GM23338 (cell line): ENCODE measurements around the gene EDAR. TPM values are rescaled to one million over a fixed set of nuclear protein-coding genes. Genes with fewer than 3 reads are reported as not detected.

Experiments used
- ATAC-seq: fragments of 200-7000 bp; cut with Tn5 transposase; 3 replicates; pipeline ENCODE4 v1.9.1; 2020
- DNase-seq: peaks from one replicate; pipeline ENCODE4 v3.0.0-alpha.2; 2015; ENCODE audit warnings: low spot score
- H2AFZ ChIP-seq: fragments of 200-600 bp; sonication (generic); 2 replicates; pipeline ENCODE4 v1.8.0; 2016; ENCODE audit warnings: antibody characterized with exemption, mild to moderate bottlenecking, moderate library complexity
- H3F3A ChIP-seq: fragments of 200-600 bp; sonication (generic); replicated peaks from 2 replicates; pipeline ENCODE4 v1.8.0; 2017; ENCODE audit warnings: antibody characterized with exemption, mixed run types, low read depth
- H3K27ac ChIP-seq: fragments of 200-600 bp; sonication (generic); 2 replicates; pipeline ENCODE4 v1.6.1; 2016; ENCODE audit warnings: low read depth
- H3K27me3 ChIP-seq: fragments of 200-600 bp; sonication (generic); 2 replicates; pipeline ENCODE4 v1.8.0; 2016; ENCODE audit warnings: mild to moderate bottlenecking, mixed run types, moderate library complexity; ENCODE audit not compliant: insufficient read depth
- H3K36me3 ChIP-seq: fragments of 200-600 bp; sonication (generic); 2 replicates; pipeline ENCODE4 v1.8.0; 2016; ENCODE audit warnings: mild to moderate bottlenecking; ENCODE audit not compliant: insufficient read depth
- H3K4me1 ChIP-seq: fragments of 200-600 bp; sonication (generic); 2 replicates; pipeline ENCODE4 v1.8.0; 2016; ENCODE audit warnings: mild to moderate bottlenecking, moderate library complexity; ENCODE audit not compliant: insufficient read depth
- H3K4me2 ChIP-seq: fragments of 200-600 bp; sonication (generic); 2 replicates; pipeline ENCODE4 v1.7.1; 2017; ENCODE audit warnings: mixed run types
- H3K4me3 ChIP-seq: fragments of 200-600 bp; sonication (generic); 2 replicates; pipeline ENCODE4 v1.6.1; 2016; ENCODE audit warnings: mixed run types
- H3K79me2 ChIP-seq: fragments of 200-600 bp; sonication (generic); replicated peaks from 2 replicates; pipeline ENCODE4 v1.8.0; 2017; ENCODE audit warnings: mild to moderate bottlenecking; ENCODE audit not compliant: insufficient read depth
- H3K9me2 ChIP-seq: fragments of 200-600 bp; sonication (generic); 2 replicates; pipeline ENCODE4 v1.8.0; 2017; ENCODE audit not compliant: insufficient read depth
- H4K20me1 ChIP-seq: fragments of 200-600 bp; sonication (generic); replicated peaks from 2 replicates; pipeline ENCODE4 v1.8.0; 2017; ENCODE audit warnings: mild to moderate bottlenecking; ENCODE audit not compliant: insufficient read depth
- H3K27ac Mint-ChIP-seq: 2 replicates; pipeline ENCODE4 v1.8.0; 2020; ENCODE audit warnings: inconsistent platforms, mild to moderate bottlenecking, moderate library complexity, mixed read lengths
- H3K27me3 Mint-ChIP-seq: 3 replicates; pipeline ENCODE4 v1.8.0; 2022; ENCODE audit warnings: low read depth, mild to moderate bottlenecking, moderate library complexity, mixed read lengths, inconsistent platforms; ENCODE audit not compliant: insufficient read depth, poor library complexity
- H3K36me3 Mint-ChIP-seq: 3 replicates; pipeline ENCODE4 v1.8.0; 2021; ENCODE audit warnings: low read depth, mild to moderate bottlenecking, inconsistent platforms, moderate library complexity, mixed read lengths
- H3K4me1 Mint-ChIP-seq: 3 replicates; pipeline ENCODE4 v1.8.0; 2020; ENCODE audit warnings: mild to moderate bottlenecking, inconsistent platforms, mixed read lengths
- H3K4me3 Mint-ChIP-seq: 3 replicates; pipeline ENCODE4 v1.8.0; 2021; ENCODE audit warnings: moderate library complexity, mild to moderate bottlenecking, inconsistent platforms, mixed read lengths
- H3K9me3 Mint-ChIP-seq: 3 replicates; pipeline ENCODE4 v1.8.0; 2020; ENCODE audit warnings: moderate library complexity, mild to moderate bottlenecking, inconsistent platforms, mixed read lengths
- CREB1 ChIP-seq: fragments of 250-450 bp; sonication (Bioruptor Pico); IDR thresholded peaks from 2 replicates; pipeline ENCODE4 v1.5.0; 2020; ENCODE audit warnings: low read depth, mild to moderate bottlenecking, moderate library complexity
- EZH2 ChIP-seq: fragments of 200-600 bp; sonication (generic); IDR thresholded peaks from one replicate; pipeline ENCODE4 v1.8.0; 2017; ENCODE audit warnings: antibody characterized with exemption, mild to moderate bottlenecking, low read depth; ENCODE audit not compliant: unreplicated experiment
- EZH2phosphoT487 ChIP-seq: fragments of 200-600 bp; sonication (generic); IDR thresholded peaks from one replicate; pipeline ENCODE4 v1.8.1; 2018; ENCODE audit warnings: antibody characterized with exemption; ENCODE audit not compliant: unreplicated experiment
- JUNB ChIP-seq: IDR thresholded peaks from one replicate; pipeline ENCODE4 v1.6.1; 2016; ENCODE audit warnings: antibody characterized with exemption; ENCODE audit not compliant: unreplicated experiment
- NANOG ChIP-seq: IDR thresholded peaks from 2 replicates; pipeline ENCODE4 v1.6.1; 2016; ENCODE audit warnings: antibody characterized with exemption, borderline replicate concordance
- POLR2AphosphoS5 ChIP-seq: IDR thresholded peaks from 2 replicates; pipeline ENCODE4 v1.6.1; 2016; ENCODE audit warnings: antibody characterized with exemption, low read depth
- STAT1 ChIP-seq: IDR thresholded peaks from one replicate; pipeline ENCODE4 v1.6.1; 2016; ENCODE audit warnings: antibody characterized with exemption; ENCODE audit not compliant: unreplicated experiment
- ZNF114 ChIP-seq: fragments of 250-450 bp; sonication (Bioruptor Pico); IDR thresholded peaks from 2 replicates; pipeline ENCODE4 v1.5.0; 2020; ENCODE audit warnings: mild to moderate bottlenecking, moderate library complexity
- ZNF331 ChIP-seq: fragments of 250-450 bp; sonication (Bioruptor Pico); IDR thresholded peaks from 2 replicates; pipeline ENCODE4 v1.5.0; 2020; ENCODE audit warnings: low read depth, mild to moderate bottlenecking, moderate library complexity
- polyA plus RNA-seq: library from polyadenylated mRNA; unstranded; fragments of >200 nt; fragmentation: Nextera tagmentation; extraction: Ambion mirVana; gene quantifications from 2 replicates; pipeline ENCODE4 v1.2.1, GENCODE V29; 2016
- total RNA-seq: library from RNA; depleted of rRNA; stranded (reverse); fragments of >200 nt; shearing (Covaris generic); gene quantifications from 2 replicates; pipeline ENCODE4 v1.2.3, GENCODE V29; 2014
- TF ChIP-seq, protein P1 (sequence below), 2 experiments: fragments of 200-600 bp in 1 of 2; sonication (generic) in 1 of 2; conservative IDR thresholded peaks; 2 replicates each; pipeline versions ENCODE4 v1.5.1 to v1.6.1; 2016 to 2017; ENCODE audit warnings: antibody characterized with exemption in 2 of 2, low read depth in 2 of 2, mild to moderate bottlenecking in 2 of 2, moderate library complexity in 1 of 2
- TF ChIP-seq, protein P2 (sequence below): IDR thresholded peaks from 2 replicates; pipeline ENCODE4 v1.6.1; 2016; ENCODE audit warnings: antibody characterized with exemption

Gene EDAR
- total and polyA plus RNA-seq, 2 experiments from 2014 or later, result not detected

DNA sequence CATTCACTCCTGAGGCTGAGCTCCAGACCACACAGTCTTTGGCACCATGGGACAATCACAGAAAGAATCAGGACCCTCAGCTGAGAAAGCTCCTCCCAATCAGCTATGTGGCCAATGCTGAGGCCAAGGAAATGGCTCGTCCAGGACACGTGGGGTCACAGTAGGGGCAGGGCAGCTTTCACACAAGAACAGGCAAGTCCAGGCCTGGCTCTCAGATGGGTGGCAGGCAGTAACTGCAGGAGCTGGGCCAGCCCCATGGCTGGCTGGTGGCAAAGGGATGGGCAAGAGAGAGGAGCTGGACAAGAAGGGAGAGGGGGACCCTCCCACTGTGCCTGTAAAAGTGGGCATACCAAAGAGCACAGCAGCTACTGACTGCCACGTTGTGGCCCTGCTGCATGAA is 12.2 kb upstream of the EDAR start:
- Mint-ChIP-seq H3K4me1 (no peaks in the 10 kb centered on the region), H3K27me3 (peaks cover 13% of the 10 kb centered on the region), H3K27ac (no peak overlapping the region), H3K9me3 (no peaks in the 10 kb centered on the region; the same call in 2 of the 3 replicates), H3K4me3 (no peak overlapping the region), H3K36me3 (no peaks in the 10 kb centered on the region)
- Histone ChIP-seq H3K9me2 (0 out of 2 replicates have a peak, but pooled peaks cover 5% of the 10 kb centered on the region), H3K36me3 (no peaks in the 10 kb centered on the region), H3K27ac (no peak overlapping the region), H3K4me2 (no peak overlapping the region), H2AFZ (peak overlapping the region; percentile 80), H3K4me3 (no peak overlapping the region), H3K27me3 (no peaks in the 10 kb centered on the region), H3F3A (no peaks in the 10 kb centered on the region), H3K4me1 (no peaks in the 10 kb centered on the region), H4K20me1 (no peaks in the 10 kb centered on the region), H3K79me2 (no peaks in the 10 kb centered on the region)
- no peak for ATAC-seq
- TF ChIP-seq, protein P1, sequence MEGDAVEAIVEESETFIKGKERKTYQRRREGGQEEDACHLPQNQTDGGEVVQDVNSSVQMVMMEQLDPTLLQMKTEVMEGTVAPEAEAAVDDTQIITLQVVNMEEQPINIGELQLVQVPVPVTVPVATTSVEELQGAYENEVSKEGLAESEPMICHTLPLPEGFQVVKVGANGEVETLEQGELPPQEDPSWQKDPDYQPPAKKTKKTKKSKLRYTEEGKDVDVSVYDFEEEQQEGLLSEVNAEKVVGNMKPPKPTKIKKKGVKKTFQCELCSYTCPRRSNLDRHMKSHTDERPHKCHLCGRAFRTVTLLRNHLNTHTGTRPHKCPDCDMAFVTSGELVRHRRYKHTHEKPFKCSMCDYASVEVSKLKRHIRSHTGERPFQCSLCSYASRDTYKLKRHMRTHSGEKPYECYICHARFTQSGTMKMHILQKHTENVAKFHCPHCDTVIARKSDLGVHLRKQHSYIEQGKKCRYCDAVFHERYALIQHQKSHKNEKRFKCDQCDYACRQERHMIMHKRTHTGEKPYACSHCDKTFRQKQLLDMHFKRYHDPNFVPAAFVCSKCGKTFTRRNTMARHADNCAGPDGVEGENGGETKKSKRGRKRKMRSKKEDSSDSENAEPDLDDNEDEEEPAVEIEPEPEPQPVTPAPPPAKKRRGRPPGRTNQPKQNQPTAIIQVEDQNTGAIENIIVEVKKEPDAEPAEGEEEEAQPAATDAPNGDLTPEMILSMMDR (conservative IDR thresholded peaks at IDR 0.05; ENCODE audit: low read depth in 2 of 2), result no peak
- no peak for TF ChIP-seq ZNF114 (CRISPR knock-in tag)
- no peak for DNase-seq

DNA sequence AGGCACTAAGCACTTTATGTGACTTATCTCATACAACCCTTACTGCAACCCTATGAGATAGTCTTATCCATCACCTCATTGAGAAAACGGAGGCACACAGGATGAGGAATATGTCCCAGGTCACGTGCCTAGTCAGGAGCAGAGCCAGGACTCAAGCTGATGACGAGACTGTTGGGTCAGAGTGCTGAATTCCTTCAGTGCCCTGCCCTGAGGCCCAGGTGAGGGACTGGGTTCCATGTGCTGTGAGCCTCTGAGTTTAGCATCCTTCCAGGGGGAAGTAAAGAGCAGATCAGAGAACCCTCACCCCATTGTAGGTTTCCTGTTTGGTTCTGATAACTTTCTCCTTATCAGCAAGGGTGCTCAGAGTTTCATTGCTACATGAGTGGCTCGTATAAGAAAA is 11.7 kb upstream of the EDAR start:
- no peaks in the 10 kb centered on the region; the same call in 2 of the 3 replicates for H3K9me3 Mint-ChIP-seq
- no peaks in the 10 kb centered on the region for H4K20me1 ChIP-seq
- H3K36me3 Mint-ChIP-seq, result no peaks in the 10 kb centered on the region; the same call in 2 of the 3 replicates
- H3K27ac Mint-ChIP-seq, result no peak overlapping the region
- no peaks in the 10 kb centered on the region for H3K27me3 ChIP-seq
- H2AFZ ChIP-seq, result no peak overlapping the region
- ATAC-seq (no peak), DNase-seq (no peak)
- no peaks in the 10 kb centered on the region for H3K4me1 ChIP-seq
- H3K4me1 Mint-ChIP-seq, result no peaks in the 10 kb centered on the region
- H3K9me2 ChIP-seq, result 0 out of 2 replicates have a peak, but pooled peaks cover 5% of the 10 kb centered on the region
- H3K36me3 ChIP-seq, result no peaks in the 10 kb centered on the region
- no peak overlapping the region for H3K27ac ChIP-seq
- H3K4me3 Mint-ChIP-seq, result no peak overlapping the region
- no peak overlapping the region for H3K4me3 ChIP-seq
- peaks cover 13% of the 10 kb centered on the region for H3K27me3 Mint-ChIP-seq
- no peaks in the 10 kb centered on the region for H3F3A ChIP-seq
- H3K4me2 ChIP-seq, result no peak overlapping the region
- H3K79me2 ChIP-seq, result no peaks in the 10 kb centered on the region
- TF ChIP-seq ZNF331, result no peak
- no peak for TF ChIP-seq ZNF114 (CRISPR knock-in tag)
- no peak for TF ChIP-seq EZH2
- no peak for TF ChIP-seq CREB1 (CRISPR knock-in tag)
- TF ChIP-seq JUNB, result no peak
- TF ChIP-seq EZH2phosphoT487, result no peak
- TF ChIP-seq POLR2AphosphoS5, result no peak
- no peak for TF ChIP-seq NANOG
- TF ChIP-seq, protein P1 (conservative IDR thresholded peaks at IDR 0.05; ENCODE audit: low read depth in 2 of 2), result no peak
- TF ChIP-seq, protein P2, sequence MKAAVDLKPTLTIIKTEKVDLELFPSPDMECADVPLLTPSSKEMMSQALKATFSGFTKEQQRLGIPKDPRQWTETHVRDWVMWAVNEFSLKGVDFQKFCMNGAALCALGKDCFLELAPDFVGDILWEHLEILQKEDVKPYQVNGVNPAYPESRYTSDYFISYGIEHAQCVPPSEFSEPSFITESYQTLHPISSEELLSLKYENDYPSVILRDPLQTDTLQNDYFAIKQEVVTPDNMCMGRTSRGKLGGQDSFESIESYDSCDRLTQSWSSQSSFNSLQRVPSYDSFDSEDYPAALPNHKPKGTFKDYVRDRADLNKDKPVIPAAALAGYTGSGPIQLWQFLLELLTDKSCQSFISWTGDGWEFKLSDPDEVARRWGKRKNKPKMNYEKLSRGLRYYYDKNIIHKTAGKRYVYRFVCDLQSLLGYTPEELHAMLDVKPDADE, result no peak
- TF ChIP-seq STAT1, result no peak
